Measurements from ENCODE around the gene FHIT.

FHIT gene

DNA sequence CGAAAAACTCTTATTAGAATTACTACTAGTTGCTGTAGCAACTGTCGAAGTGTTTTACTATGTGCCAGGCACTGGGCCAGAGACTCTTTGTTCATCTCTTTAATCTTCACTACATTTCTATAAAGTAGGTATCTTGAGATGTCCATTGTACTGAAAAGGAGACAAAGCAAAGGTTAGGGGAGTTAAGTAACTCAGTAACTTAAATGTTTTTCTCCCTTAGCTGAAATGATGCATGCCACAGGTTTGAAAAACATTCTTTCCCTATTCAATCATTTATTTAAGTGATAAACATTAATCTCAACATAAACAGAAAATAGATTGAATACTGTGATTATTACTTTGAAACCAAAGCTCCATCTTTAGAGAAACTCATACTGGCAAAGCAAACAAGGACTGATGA is 776.2 kb downstream of the FHIT start:
- no peak for DNase-seq (ENCODE audit: low spot score)

DNA sequence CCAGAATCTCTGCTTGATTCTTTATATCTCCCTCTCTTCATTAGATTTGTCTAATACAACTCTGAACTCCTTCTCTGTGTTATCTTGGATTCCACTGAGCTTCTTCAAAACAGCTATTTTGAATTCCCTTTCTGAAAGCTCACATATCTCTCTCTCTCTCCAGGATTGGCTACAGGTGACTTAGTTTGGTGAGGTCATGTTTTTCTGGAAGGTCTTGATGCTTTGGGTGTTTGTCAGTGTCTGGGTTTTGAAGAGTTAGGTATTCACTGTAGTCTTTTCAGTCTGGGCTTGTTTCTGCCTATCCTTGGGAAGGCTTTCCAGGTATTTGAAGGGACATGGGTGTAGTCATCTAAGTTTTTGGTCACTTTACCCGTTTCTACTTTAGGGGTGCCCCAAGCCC is 781.8 kb downstream of the FHIT start:
- DNase-seq (ENCODE audit: low spot score), result no peak

DNA sequence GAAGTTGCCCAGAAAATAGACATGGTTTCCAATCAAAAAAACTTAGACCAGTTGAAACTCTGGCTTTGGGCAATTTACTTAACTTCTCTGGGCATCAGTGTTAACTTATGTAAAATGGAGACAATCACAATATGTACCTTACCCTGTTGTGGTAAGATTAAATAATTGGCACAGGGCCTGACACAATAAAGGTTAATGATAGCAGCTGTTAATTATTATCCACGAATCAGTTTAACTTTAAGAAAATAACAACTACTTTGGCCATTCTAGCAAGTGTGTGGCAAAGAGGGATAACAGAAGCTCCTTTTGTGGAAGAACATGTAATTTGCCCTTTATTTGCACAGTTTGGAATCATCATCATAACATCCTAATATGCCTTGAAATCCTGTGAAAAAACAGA is 787.6 kb downstream of the FHIT start:
- DNase-seq (ENCODE audit: low spot score), result no peak

DNA sequence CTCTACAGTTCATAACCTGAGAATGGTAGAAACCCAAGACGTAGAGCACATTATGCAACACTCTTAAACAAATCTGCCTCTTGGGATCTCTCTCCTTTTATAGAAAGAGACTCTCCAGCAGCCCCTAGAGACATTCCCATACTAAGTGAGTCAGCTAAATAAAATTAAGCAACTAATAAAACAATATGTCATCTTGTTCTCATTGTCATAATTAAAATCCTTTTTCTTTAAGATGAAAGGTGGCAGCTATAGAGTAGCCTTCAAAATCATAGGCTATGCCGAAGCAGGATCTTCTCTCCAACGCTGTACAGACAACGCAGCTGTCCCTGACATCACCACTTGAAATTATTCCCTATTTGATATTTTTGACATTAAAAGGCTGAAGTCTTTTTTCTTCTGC is 790.0 kb downstream of the FHIT start:
- no peak for DNase-seq (ENCODE audit: low spot score)

GRCh38 chr3:60456180-60456579 is 795.1 kb downstream of the FHIT start:
- no peak for DNase-seq (ENCODE audit: low spot score)

DNA sequence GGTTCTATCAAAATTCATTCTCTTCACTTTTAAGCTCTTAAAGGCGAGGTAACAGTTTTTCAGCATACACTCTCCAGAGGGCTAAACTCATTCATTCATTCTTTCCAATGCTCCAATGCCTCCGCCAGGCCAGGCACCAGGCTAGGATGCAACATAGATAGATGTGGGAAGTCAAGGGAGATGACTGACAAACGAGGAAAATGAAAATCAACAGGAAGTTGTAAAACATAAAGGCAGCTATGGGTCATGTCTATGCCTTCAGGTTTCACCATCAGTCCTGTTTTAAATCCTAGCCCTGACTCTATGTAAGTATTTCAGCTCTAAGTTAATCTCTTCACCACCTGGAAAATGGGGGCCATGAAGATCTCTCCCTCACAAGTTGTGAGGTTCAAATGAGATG is 797.9 kb downstream of the FHIT start:
- DNase-seq (ENCODE audit: low spot score), result no peak

GRCh38 chr3:60448696-60449095 is 802.6 kb downstream of the FHIT start:
- no peak for DNase-seq (ENCODE audit: low spot score)

- DNase-seq (ENCODE audit: low spot score), result no peak
Observed at GRCh38 chr3:60445446-60445845, 805.8 kb downstream of the FHIT start.

- no peak for DNase-seq (ENCODE audit: low spot score)
Observed at GRCh38 chr3:60444898-60445437, 806.3 kb downstream of the FHIT start.

- no peak for DNase-seq (ENCODE audit: low spot score)
Observed at GRCh38 chr3:60440869-60441268, 810.4 kb downstream of the FHIT start.

DNA sequence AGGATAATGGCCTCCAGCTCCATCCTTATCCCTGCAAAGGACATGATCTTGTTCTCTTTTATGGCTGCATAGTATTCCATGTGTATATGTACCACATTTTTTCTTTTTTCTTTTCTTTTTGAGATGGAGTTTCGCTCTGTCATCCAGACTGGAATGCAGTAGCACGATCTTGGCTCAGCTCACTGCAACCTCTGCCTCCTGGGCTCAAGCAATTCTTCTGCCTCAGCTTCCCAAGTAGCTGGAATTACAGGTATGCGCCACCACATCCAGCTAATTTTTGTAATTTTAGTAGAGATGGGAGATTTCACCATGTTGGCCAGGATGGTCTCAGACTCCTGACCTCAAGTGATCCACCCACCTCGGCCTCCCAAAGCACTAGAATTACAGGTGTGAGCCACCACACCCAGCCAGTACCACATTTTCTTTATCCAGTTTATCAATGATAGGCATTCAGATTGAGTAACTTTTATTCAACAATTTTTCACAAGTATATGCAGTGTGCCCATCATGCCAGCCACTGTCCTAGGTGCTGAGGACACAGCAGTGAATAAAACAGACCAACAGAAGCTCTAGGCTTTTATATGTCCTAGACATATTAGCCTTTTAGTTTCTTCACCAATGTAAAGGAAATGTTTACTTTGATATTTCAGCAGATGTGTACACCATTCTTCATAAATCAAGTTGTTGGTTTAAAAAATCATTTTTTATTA is 815.2 kb downstream of the FHIT start:
- no peak for DNase-seq (ENCODE audit: low spot score)

GRCh38 chr3:60434950-60435349 is 816.3 kb downstream of the FHIT start:
- no peak for DNase-seq (ENCODE audit: low spot score)

DNA sequence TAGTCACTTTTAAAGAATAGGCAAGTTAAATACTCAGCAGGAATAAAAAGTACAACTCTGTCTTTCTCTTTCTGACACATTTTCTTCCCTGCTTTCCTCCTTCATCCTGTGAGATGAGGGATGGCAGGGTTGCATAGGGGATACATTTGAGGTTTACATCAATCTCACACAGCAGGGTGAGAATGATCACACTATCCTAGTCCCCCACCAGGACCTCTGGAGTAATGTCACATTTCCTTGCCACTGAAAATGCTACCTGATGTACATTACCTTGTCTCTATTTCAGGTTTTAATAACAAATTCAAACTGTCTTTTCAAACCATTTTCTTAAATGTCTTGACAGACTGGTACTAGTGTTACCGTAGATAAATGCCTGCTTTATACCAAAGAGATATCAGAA is 816.9 kb downstream of the FHIT start:
- DNase-seq (ENCODE audit: low spot score), result no peak

- DNase-seq (ENCODE audit: low spot score), result no peak
Observed at GRCh38 chr3:60431599-60431958, 819.7 kb downstream of the FHIT start.

- no peak for DNase-seq (ENCODE audit: low spot score)
Observed at GRCh38 chr3:60430205-60430604, 821.0 kb downstream of the FHIT start.

GRCh38 chr3:60427109-60427508 is 824.1 kb downstream of the FHIT start:
- DNase-seq (ENCODE audit: low spot score), result no peak

DNA sequence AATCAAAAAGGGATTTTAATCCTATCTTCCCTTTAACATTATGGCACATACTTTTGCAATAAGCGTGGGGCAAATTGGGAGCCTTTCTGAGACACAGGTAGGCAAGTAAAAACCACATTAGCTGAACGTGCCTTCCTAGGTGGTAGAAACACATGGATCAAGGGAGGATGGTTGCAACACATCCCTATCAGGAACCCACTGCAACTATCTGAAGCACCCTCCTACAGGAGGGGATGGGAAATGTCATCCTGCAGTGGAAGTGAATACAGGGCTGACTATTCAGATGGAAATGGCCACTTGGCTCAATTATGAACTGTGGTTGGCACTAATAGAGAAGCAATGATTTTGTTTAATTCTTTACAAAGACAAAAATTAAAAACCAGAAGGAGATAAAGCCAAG is 826.3 kb downstream of the FHIT start:
- no peak for DNase-seq (ENCODE audit: low spot score)

GRCh38 chr3:60424034-60424433 is 827.2 kb downstream of the FHIT start:
- no peak for DNase-seq (ENCODE audit: low spot score)

GRCh38 chr3:60423556-60423955 is 827.7 kb downstream of the FHIT start:
- no peak for DNase-seq (ENCODE audit: low spot score)

GRCh38 chr3:60421749-60422446 is 829.4 kb downstream of the FHIT start:
- no peak for DNase-seq (ENCODE audit: low spot score)

DNA sequence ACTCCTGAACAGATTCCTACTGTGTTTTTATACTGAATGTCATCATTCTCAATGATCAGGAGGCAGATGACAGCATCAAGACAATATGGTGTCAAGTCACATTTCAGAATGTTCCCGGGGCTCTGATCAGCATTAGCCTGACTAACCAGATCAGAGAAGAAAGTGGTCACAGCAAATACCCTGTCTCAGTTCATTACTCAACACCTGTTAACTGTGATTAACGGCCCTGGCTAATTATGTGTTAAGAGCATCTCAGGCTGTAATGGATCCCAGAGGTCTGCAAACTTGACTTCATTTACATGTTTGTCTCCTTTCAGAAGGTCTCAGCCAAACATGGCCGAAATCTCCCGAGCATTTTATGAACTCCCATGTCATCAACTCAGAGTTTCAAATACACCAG is 833.7 kb downstream of the FHIT start:
- DNase-seq (ENCODE audit: low spot score), result no peak

GRCh38 chr3:60414011-60414410 is 837.2 kb downstream of the FHIT start:
- DNase-seq (ENCODE audit: low spot score), result no peak

DNA sequence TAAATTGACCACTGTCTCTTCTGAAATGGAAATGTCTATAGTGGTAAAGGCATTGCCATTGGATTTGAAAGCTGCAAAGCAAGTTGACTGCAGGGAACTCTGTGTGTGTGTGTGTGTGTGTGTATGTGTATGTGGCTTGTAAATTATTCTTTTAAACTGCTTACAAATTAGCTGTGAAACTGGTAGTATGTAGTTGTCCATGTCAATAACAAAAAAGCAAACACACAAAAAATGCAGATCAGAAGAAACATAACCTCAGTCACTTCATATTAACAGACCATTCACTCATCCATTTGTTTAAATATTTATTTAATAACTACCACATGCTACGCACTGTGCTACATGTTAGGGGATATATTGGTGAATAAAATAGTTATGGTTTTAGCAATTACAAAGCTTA is 837.7 kb downstream of the FHIT start:
- DNase-seq (ENCODE audit: low spot score), result no peak

- DNase-seq (ENCODE audit: low spot score), result no peak
Observed at GRCh38 chr3:60403866-60404265, 847.4 kb downstream of the FHIT start.

Measured in LoVo (cell line).